Thyroid gland (tissue), 4 donors: Measurements from ENCODE around the gene EEFSEC. TPM values are rescaled to one million over a fixed set of nuclear protein-coding genes. Genes with fewer than 3 reads are reported as not detected.
A peak's percentile ranks its signal among the peaks of the same experiment; 100 is the strongest.

Experiments
- DNase-seq, 2 donors: peaks; one replicate each; pipeline ENCODE4 v3.0.0-alpha.2; 2019
- H3K27ac ChIP-seq, 3 donors: fragments of 200-600 bp; sonication (generic); 1 replicate in 2 of 3; 2 replicates in 1 of 3; pipeline ENCODE4 v1.5.1; 2016 to 2019; ENCODE audit warnings: mild to moderate bottlenecking in 1 of 3, moderate library complexity in 1 of 3
- H3K27me3 ChIP-seq: fragments of 200-600 bp; sonication (generic); one replicate; pipeline ENCODE4 v1.5.1; 2019
- H3K36me3 ChIP-seq, 2 donors: fragments of 200-600 bp; sonication (generic); one replicate each; pipeline ENCODE4 v1.5.1; 2016 to 2019
- H3K4me1 ChIP-seq, 2 donors: fragments of 200-600 bp; sonication (generic); one replicate each; pipeline ENCODE4 v1.5.1; 2017 to 2019
- H3K4me3 ChIP-seq, 3 donors: fragments of 200-600 bp; sonication (generic); replicated peaks in 1 of 3; 1 replicate in 2 of 3; 2 replicates in 1 of 3; pipeline ENCODE4 v1.5.1; 2016; ENCODE audit warnings: mild to moderate bottlenecking in 1 of 3
- H3K9me3 ChIP-seq: fragments of 200-600 bp; sonication (generic); one replicate; pipeline ENCODE4 v1.5.1; 2017
- POLR2A ChIP-seq, 2 donors: fragments of 450-650 bp; IDR thresholded peaks; one replicate each; pipeline ENCODE4 v1.6.1; 2017; ENCODE audit warnings: antibody characterized with exemption in 2 of 2, mild to moderate bottlenecking in 2 of 2, moderate library complexity in 1 of 2
- WGBS, 2 donors: methylation state at CpG; one replicate each; pipeline ENCODE4 v1.1.5; 2017; 5-methylcytosine and 5-hydroxymethylcytosine counted together
- intact Hi-C: fragments of 100-400 bp; cut with DNase I; formaldehyde crosslinking; loops from one replicate; pipeline ENCODE4 v1.15.1; 2023
- total RNA-seq, 4 donors: library from RNA; depleted of rRNA; stranded (reverse); fragments of >200 nt; gene quantifications; one replicate each; pipeline ENCODE4 v1.2.3, GENCODE V29; 2016
- TF ChIP-seq, protein P1 (sequence below), 6 experiments: fragments of 200-600 bp in 3 of 6; fragments of 450-650 bp in 3 of 6; sonication (generic) in 3 of 6; IDR thresholded peaks; one replicate each; pipeline ENCODE4 v1.5.1; 2016 to 2019; ENCODE audit warnings: antibody characterized with exemption in 6 of 6, mild to moderate bottlenecking in 2 of 6, inconsistent platforms in 1 of 6, moderate library complexity in 1 of 6

The EEFSEC gene
- total RNA-seq, 4 donors from 2014 or later = 13.3 to 26.6 (median 21.7) TPM

DNA sequence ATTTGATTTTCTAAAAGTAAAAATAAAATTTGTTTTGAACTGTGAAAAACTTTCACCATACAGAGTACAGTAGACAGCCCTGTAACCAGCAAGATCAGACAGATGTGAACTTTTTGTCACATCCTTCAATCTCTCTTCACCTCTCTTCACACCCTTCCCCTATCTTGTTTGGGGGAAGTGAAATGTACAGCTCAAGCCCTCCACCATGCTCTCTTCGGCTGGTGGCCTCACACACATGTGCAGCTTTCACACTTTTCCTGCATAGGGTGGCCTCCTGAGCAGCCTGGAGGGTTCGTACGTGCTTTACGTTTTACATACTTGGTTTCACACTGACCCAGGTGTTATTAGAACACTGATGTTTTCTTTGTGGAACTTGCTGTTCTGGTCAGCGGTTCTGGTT, 227.0 kb downstream of the EEFSEC start:
- peaks cover 19 to 31% of the 10 kb centered on the region in 2 donors for H3K4me1 ChIP-seq
- no peaks in the 10 kb centered on the region for H3K36me3 ChIP-seq
- intact Hi-C loops = no loop called here
- no peak overlapping the region for H3K4me3 ChIP-seq
- no peaks in the 10 kb centered on the region for H3K9me3 ChIP-seq
- H3K27ac ChIP-seq = no peak overlapping the region
- 91 to 93% methylated on average over 5 of the region's 5 CpGs for WGBS, 2 donors
- H3K27me3 ChIP-seq = no peaks in the 10 kb centered on the region
- DNase-seq = no peak
- TF ChIP-seq, protein P1, sequence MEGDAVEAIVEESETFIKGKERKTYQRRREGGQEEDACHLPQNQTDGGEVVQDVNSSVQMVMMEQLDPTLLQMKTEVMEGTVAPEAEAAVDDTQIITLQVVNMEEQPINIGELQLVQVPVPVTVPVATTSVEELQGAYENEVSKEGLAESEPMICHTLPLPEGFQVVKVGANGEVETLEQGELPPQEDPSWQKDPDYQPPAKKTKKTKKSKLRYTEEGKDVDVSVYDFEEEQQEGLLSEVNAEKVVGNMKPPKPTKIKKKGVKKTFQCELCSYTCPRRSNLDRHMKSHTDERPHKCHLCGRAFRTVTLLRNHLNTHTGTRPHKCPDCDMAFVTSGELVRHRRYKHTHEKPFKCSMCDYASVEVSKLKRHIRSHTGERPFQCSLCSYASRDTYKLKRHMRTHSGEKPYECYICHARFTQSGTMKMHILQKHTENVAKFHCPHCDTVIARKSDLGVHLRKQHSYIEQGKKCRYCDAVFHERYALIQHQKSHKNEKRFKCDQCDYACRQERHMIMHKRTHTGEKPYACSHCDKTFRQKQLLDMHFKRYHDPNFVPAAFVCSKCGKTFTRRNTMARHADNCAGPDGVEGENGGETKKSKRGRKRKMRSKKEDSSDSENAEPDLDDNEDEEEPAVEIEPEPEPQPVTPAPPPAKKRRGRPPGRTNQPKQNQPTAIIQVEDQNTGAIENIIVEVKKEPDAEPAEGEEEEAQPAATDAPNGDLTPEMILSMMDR (IDR thresholded peaks at IDR 0.05) = no peak
- TF ChIP-seq POLR2A (IDR thresholded peaks at IDR 0.05) = no peak

GRCh38 chr3:128380719-128381118, 227.4 kb downstream of the EEFSEC start:
- intact Hi-C loops = no loop called here

DNA sequence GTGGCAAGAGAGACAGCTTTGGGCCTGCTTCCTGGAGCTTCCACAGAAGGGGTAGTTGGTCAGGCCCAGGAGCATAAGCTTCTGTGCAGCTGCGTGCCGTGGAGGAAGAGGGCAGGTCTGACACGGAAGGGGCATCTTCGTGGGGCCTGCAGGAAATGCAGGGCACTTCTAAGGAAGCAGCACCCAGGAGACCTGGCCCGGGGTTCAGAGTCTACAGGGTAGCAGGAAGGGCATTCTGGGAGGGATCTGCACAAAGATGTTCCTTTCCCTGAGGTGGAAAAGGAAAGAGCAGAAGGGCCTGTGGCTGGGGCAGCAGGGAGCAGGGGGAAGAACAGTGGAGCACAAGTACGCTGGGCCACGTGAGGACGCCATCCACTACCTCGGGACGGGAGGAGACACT, 228.3 kb downstream of the EEFSEC start:
- Histone ChIP-seq H3K4me3 (no peak overlapping the region), H3K27ac (no peak overlapping the region), H3K4me1 (peaks cover 25 to 37% of the 10 kb centered on the region in 2 donors), H3K36me3 (no peaks in the 10 kb centered on the region), H3K9me3 (no peaks in the 10 kb centered on the region), H3K27me3 (no peaks in the 10 kb centered on the region)
- no peak for DNase-seq
- no peak for TF ChIP-seq POLR2A (IDR thresholded peaks at IDR 0.05)
- TF ChIP-seq, protein P1 (IDR thresholded peaks at IDR 0.05) = no peak
- WGBS, 2 donors = 89 to 91% methylated on average over 10 of the region's 10 CpGs
- intact Hi-C loops = no loop called here

More at GRCh38 chr3:128380719-128381118, 227.4 kb downstream of the EEFSEC start:
- Histone ChIP-seq H3K4me1 (peaks cover 24 to 35% of the 10 kb centered on the region in 2 donors), H3K36me3 (no peaks in the 10 kb centered on the region), H3K27me3 (no peaks in the 10 kb centered on the region), H3K9me3 (no peaks in the 10 kb centered on the region), H3K4me3 (no peak overlapping the region), H3K27ac (no peak overlapping the region)
- WGBS, 2 donors = 90 to 95% methylated on average over 6 of the region's 6 CpGs
- no peak for TF ChIP-seq POLR2A (IDR thresholded peaks at IDR 0.05)
- TF ChIP-seq, protein P1 (IDR thresholded peaks at IDR 0.05) = no peak
- DNase-seq = no peak

DNA sequence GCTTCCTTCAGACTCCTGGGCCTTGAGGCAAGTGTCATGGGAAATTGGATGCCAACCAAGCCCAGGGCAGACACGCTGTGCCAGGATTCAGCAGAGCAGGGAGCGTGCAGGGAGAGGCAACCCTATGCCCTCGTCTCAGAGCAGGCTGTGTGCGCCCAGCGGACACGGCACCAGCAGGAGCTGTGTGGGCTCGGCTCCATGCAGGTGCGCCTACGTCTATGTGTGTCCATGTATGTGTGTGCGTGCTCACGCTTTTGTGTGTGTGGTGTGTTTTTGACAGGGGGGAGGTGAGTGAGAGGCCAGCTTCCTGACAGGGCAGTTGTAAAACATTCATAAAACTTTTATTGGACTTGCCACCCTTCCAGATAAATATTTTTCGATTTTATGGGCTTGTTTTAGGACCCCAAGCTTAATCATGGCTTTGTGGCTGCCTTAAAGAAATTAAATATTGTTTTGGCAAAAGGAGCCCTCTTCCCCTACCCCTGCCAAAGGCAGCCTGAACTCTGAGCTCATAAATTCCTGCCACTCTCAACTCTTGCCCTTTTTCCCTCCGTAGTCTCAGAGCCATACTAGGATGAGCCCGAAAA, 229.0 kb downstream of the EEFSEC start:
- 52 to 79% methylated on average over 13 to 14 of the region's 14 CpGs for whole genome bisulfite sequencing, 2 donors
- TF ChIP-seq POLR2A (IDR thresholded peaks at IDR 0.05) = no peak
- TF ChIP-seq, protein P1 (IDR thresholded peaks at IDR 0.05) = no peak
- intact Hi-C loops = no loop called here
- H3K27ac ChIP-seq = no peak overlapping the region
- no peaks in the 10 kb centered on the region for H3K36me3 ChIP-seq
- peak; percentile 65 to 79 for DNase-seq
- H3K4me3 ChIP-seq = no peak overlapping the region
- H3K4me1 ChIP-seq = peaks cover 25 to 37% of the 10 kb centered on the region in 2 donors
- H3K27me3 ChIP-seq = no peaks in the 10 kb centered on the region
- no peaks in the 10 kb centered on the region for H3K9me3 ChIP-seq

DNA sequence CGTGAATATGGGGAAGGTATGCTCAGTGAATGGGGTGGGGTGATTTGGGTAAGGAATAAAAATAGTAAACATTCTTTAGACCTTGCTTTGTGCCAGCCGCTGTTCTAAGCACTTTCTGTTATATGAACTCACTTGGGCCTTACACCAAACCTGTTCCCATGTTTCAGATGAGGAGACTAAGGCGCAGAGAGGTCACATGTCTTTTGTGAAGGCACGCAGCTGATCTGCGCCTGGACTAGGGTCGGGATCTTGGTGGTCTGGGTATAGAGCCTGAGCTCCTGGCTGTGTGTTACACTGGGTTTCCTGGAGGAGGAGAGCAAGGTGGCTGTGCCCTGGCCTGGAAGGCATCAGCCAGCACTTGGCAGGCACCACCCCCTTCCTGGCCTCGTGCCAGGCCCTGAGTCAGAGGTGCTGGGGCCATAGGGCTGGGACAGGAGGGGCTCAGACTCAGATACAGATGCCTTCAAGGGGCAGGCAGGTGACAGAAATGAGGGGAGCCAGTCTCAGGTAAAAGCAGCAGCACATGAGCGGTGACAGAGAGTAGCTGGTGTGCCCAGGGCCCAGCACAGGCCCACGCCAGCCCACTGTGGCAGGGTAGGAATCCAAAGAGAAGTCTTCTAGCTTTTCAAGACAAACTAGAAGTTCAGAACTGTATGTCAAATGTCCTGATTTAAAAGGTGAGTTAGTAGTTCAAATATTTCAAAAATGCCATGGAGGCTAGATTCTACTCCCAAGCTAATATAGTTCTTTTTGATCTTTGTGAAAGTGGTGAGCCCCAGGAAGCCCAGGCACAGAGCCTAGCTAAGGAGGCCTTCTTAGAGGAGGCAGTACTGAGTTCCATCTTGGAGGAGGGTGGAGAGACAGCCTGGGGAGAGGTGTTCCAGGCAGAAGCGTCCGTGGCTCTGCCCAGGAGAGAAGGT, 230.3 kb downstream of the EEFSEC start:
- Histone ChIP-seq H3K9me3 (no peaks in the 10 kb centered on the region), H3K36me3 (no peaks in the 10 kb centered on the region), H3K27me3 (no peaks in the 10 kb centered on the region), H3K4me3 (no peak overlapping the region), H3K4me1 (peaks cover 25 to 32% of the 10 kb centered on the region in 2 donors), H3K27ac (no peak overlapping the region)
- DNase-seq = peak; percentile 85
- intact Hi-C loops = no loop called here
- TF ChIP-seq, protein P1 (IDR thresholded peaks at IDR 0.05) = no peak
- no peak for TF ChIP-seq POLR2A (IDR thresholded peaks at IDR 0.05)
- 79 to 85% methylated on average over 8 to 11 of the region's 11 CpGs for WGBS, 2 donors
